Activated T-helper 1 cell treated with anti-CD3 and anti-CD28 coated beads, Interleukin-2, amount 50 U/mL, for 16 hours (primary cell): ENCODE measurements around the gene EFNB2.

ENCODE experiments used
- DNase-seq, 2 donors: peaks; one replicate each; pipeline ENCODE4 v3.0.0-alpha.2; 2020; ENCODE audit warnings: low read depth in 1 of 2, low spot score in 1 of 2

The EFNB2 gene

DNA sequence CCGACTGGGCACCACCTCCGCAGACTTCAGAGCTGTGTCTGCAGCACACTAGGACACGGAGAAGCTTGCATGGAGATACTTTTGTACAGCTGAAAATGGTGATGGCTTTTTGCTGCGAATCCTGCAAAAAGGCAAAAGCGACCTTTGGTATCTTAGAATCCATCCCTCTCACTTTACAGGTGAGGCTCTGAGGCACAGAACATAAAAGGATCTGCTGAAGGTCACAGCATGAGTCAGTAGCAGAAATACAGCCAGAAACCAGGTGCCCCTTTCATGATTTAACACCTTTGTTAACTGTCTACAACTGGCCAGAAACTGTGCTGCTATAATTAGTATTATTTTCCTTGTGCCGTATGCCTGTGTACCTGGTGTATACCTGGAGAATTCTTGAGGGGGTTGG lies 48.3 kb downstream of the EFNB2 start:
- no peak for DNase-seq

DNA sequence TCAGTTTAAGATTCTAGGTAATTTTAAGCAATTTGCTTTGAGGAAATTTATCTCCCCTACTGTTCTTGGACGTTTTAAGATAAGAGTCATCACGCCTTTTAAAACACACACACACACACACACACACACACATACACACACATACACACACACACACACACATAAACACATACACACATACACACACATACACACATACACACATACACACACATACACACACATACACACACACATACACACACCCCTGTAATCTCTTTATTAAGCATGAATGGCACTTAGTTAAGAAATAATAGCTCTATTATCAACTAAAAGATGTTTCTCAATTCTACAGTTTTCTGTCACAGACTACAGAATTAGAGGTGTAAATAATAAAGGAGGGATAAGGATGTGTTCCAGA lies 49.2 kb downstream of the EFNB2 start:
- DNase-seq = no peak

GRCh38 chr13:106484537-106485193 lies 50.8 kb downstream of the EFNB2 start:
- DNase-seq = no peak

DNA sequence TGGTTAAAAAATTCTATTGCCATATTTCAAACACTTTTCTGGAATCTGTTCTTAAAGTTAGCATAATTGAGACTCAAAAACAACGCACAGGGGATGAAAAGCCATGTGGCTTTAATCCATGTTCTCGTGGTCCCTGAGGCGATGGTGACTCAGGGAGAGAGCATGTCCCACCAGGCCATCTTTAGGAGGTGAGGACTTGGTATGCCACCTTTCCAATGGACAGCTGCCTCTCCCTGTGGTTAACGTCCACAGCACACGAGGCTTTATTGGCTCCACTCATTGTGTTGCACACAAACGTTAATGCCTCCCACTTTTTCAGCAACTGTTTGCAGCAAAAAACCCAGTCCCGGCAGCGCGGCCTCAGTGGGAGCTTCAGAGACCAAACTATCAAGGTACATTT lies 51.4 kb downstream of the EFNB2 start:
- DNase-seq = no peak

DNA sequence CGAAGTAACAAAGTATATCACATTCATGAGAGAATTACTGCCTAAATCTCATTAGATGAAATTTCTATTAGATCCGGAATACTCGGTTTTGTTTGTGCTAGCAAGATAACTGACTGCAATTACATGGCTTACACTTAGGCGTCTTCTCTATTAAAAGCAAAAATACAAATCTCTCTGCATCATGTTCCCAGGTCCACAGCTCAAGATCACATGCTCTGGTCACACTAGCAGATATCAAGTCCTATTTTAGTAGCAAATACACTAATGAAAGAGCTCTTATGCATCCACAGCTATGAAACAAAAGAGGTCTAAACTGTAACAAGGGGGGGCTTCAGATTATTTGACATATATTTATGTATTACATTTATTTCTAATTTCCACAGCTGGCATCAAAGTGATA lies 53.5 kb downstream of the EFNB2 start:
- DNase-seq = no peak

- no peak for DNase-seq
Observed at GRCh38 chr13:106480351-106480910, 55.0 kb downstream of the EFNB2 start.

DNA sequence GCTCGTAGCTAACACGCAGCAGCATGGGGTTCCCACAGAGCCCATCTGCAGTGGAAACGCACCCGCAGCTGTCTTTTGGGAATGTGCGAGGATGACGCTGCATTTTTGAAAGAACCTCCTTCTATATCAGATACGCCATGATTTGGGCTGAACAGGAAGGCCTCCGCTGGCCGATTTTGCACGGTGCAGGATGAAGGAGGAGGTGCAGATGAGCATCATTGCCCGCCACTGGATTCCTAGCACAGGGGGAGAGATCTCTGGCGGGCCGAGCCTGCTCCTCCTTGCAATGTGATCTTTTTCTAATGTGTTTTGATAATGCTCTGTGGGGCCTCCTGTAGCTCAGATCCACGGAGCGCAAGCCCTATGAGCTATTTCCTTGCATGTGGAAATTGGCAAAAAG lies 55.5 kb downstream of the EFNB2 start:
- no peak for DNase-seq

DNA sequence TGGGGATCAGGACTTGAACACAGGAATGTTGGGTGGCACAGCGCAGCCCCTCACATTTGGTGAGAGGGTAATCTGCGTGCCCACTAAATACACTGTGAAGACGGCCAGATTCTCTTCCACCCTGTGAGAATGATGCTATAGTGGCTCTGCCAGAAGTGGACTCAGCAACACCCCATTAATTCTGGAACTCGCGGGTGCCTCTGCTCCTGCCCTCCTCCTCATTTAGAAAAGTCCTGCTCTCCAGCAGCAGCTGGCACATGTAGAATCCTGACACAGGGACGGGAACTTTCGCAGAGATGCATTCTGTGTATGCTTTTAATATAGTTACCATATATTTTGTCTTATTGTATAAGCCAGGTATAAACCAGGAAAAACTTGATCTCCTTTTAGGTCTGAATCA lies 57.3 kb downstream of the EFNB2 start:
- DNase-seq = no peak

DNA sequence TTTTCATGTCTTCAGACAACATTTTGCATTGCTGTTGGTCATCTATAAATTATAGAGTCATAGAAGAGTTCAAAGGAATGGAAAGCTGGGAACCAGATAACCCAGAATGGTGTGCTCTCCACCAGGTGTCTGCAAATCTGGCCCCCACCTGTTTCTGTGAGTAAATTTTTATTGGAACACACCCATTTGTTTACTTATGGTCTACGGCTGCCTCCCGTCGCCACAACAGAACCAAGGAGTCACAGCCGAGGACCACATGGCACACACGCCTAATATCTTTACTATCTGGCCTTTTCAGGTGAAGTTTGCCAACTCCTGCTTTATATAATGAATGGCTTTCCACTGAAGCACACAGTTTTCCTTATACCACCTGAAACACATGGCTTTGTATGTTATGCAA lies 58.2 kb downstream of the EFNB2 start:
- no peak for DNase-seq

- no peak for DNase-seq
Observed at GRCh38 chr13:106475852-106476251, 59.6 kb downstream of the EFNB2 start.

DNA sequence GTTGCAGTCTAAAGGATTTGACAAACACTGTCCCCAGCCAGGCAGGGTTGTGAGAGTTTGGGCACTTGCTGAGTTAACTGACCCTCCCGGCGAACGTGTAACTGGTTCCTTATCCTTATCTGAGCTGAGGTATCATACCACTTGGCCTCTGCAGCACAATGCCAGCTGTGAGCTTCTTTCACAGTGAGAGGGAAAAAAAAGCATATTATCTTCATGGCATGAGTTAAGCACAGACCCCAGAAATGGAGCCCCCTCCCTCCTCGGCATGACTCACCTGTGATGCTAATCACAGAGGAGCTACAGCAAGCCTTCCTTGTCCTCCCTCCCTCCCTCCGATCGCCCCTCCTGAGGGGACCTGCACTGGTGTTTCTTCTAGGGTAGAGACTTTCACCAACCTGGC lies 60.5 kb downstream of the EFNB2 start:
- no peak for DNase-seq

- no peak for DNase-seq
Observed at GRCh38 chr13:106473154-106473553, 62.3 kb downstream of the EFNB2 start.

DNA sequence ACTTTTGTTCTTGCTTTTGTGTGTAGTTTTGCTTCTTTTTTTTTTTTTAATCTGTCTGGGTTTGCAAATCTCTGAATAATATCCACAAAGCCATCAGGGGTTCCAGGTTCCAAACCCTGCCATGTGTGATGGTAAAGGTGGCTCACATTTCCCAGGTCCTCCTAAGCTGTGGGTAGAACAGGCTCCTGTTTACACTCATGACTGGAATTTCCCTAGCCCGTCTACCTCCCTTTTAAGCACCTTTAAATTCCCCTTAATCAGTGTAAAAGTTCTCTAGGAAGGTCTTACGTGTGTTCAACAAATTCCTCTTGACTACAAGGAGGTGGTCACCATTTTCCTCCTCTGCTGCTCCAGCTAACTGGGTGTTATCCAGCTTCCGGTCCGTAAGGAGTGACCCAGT lies 62.8 kb downstream of the EFNB2 start:
- no peak for DNase-seq

DNA sequence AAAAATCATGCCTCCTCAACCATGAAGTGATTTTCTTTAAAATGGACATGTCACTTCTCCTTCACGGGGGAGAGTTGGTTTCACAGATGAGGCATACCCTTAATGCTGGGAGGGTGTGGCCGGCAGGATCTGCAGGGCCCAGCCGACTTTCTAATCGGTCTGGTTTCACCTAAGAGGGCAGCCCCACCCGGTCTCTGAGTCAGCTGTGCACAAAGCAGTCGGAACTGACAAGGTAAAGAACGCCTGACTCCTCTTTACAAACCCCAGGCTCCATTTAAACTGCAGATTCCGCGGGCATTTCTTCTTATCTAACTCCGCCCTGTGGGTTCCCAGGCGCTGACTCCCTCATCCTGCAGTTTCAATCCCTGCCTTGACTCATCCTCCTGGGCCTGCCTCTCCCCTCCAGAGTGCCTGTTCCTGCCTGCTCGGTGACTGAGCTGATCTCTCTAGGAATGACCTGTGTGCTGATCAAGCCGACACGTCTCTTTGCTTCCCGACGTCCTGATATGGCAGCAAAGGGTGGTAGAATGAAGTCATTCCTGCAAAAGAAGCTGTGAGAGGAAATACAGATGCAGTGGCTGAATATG lies 63.4 kb downstream of the EFNB2 start:
- DNase-seq = no peak

GRCh38 chr13:106470576-106470975 lies 64.9 kb downstream of the EFNB2 start:
- DNase-seq = no peak

- no peak for DNase-seq
Observed at GRCh38 chr13:106468744-106469590, 66.5 kb downstream of the EFNB2 start.

DNA sequence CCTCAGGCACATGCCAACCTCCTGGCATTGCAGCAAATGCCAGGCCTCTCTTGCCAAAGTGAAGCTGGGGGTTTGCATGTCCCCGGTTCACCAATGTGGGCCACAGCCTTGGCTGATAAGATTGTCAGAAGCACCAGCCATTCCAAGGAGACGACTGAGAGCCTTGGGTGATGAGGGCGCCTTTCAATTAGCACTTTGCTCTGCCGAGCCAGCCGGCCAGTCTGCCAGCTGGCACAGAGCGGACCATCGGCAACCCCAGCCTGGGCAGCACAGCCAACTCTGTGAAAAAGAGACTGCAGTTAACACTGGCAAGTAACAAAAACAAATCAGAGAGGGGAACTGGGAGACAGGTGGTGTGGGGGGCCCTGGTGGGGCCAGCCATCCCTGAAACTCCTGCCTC lies 67.3 kb downstream of the EFNB2 start:
- DNase-seq = no peak

- DNase-seq = no peak
Observed at GRCh38 chr13:106467427-106468122, 67.9 kb downstream of the EFNB2 start.

DNA sequence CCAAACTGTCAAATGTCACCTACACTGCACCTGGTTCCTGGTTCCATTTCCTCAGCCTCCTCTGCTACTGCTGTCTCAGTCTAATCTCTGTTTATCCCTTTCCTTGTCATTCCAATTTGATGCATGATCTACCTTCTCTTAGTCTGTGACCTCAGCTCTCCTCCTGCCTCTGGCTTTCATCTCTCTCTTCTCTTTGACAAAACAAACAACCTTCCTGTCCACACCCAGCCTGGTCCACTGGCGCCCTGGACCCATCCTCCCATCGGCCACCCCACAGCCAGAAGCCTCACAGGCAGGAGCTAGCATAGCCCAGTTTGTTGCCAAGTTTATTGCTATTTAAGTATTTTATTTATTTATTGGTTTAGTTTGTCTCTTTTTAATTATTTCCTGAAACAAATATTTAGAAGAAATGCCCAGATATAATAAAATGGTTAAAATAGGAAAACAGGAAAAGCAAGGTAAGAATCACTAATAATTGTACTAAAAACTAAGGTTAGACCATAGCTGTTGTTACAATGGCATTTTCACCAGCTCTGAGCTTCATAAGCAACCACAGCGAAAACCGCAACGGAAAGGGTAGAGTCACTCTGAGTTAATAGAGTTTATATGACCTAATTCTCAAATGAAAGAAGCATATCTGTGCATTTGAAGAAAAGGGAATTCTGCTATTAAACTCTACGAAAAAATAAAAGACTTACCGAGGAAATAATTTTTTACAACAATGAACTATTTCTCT lies 68.6 kb downstream of the EFNB2 start:
- DNase-seq = no peak

DNA sequence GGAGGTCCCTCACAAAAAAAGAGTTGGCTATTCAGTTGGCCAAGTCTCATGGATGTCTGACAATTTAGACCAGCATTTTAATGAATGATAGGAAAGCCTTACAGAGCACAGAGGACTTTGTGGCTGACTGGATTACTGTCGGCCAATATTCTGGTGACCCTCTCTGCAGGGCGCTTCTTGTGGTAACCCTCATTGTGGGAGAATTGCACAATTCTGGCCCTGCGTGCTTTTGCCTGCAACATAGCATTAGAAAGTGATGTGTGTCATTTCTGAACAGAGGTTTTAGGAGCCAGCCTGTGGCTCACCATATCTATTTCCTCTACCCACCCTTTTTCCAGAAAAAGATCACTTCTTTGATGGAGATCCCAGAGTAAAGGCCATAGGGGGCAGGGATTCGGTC lies 71.4 kb downstream of the EFNB2 start:
- no peak for DNase-seq

DNA sequence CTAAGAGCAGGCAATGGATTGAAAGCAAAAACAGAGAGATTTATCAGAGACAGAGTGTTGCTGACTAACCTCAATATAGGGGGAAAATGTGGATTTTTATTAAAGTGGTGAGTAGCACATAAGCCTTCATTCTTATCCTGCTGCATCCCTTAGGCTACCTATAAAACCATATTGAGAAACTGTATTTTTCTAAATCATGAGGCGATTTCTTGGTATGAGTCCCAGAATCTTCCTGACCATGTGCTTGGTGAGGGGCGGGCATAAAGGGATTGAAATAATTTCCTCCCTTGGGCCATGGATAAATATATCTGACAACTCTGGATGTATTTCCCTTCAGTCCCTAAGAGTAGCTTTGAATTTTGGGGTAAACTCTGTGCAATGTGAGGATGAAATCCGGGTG lies 72.8 kb downstream of the EFNB2 start:
- DNase-seq = no peak
